Esophagus muscularis mucosa (tissue), 4 donors: ENCODE data around the gene KCNA5.

ENCODE experiments used
- EP300 ChIP-seq: sonication (generic); formaldehyde crosslinking; IDR thresholded peaks from one replicate; pipeline ENCODE4 v1.6.1; 2017; ENCODE audit warnings: antibody characterized with exemption
- POLR2AphosphoS5 ChIP-seq, 2 donors: sonication (generic); formaldehyde crosslinking; IDR thresholded peaks; one replicate each; pipeline ENCODE4 v1.6.1; 2017; ENCODE audit warnings: antibody characterized with exemption in 2 of 2
- TF ChIP-seq, protein P1 (sequence below), 3 experiments: fragments of 200-600 bp in 2 of 3; fragments of 450-650 bp in 1 of 3; sonication (generic) in 2 of 3; IDR thresholded peaks; one replicate each; pipeline ENCODE4 v1.5.1; 2017 to 2019; ENCODE audit warnings: antibody characterized with exemption in 3 of 3, mild to moderate bottlenecking in 2 of 3, moderate library complexity in 1 of 3

DNA sequence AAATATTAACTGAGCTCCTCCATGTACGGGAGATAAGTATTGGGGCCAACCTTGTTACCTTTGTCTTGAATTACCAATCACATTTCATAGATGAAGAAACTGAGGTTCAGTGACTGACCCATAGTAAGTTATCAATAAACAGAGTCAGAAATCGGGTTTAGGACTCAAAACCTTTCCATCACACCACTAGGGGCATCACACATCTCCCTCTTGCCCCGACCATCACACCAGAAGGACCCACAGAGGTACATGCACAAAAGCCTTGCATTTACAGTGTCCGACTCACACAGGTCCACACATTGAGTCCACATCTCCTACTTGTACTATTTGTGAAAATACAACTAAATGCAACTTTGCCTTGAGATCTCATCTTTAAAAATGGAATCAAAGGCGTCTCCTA, 29.4 kb downstream of the KCNA5 start:
- TF ChIP-seq, protein P1, sequence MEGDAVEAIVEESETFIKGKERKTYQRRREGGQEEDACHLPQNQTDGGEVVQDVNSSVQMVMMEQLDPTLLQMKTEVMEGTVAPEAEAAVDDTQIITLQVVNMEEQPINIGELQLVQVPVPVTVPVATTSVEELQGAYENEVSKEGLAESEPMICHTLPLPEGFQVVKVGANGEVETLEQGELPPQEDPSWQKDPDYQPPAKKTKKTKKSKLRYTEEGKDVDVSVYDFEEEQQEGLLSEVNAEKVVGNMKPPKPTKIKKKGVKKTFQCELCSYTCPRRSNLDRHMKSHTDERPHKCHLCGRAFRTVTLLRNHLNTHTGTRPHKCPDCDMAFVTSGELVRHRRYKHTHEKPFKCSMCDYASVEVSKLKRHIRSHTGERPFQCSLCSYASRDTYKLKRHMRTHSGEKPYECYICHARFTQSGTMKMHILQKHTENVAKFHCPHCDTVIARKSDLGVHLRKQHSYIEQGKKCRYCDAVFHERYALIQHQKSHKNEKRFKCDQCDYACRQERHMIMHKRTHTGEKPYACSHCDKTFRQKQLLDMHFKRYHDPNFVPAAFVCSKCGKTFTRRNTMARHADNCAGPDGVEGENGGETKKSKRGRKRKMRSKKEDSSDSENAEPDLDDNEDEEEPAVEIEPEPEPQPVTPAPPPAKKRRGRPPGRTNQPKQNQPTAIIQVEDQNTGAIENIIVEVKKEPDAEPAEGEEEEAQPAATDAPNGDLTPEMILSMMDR (IDR thresholded peaks at IDR 0.05) = no peak
- TF ChIP-seq POLR2AphosphoS5 (IDR thresholded peaks at IDR 0.05) = no peak
- no peak for TF ChIP-seq EP300
